ENCODE results near the gene EVC2.
"Not testable (repeated sequence)": the region's sequence is repeated elsewhere in the genome, so short reads cannot be mapped to it uniquely, and the experiment has no call there.

Gene EVC2

DNA sequence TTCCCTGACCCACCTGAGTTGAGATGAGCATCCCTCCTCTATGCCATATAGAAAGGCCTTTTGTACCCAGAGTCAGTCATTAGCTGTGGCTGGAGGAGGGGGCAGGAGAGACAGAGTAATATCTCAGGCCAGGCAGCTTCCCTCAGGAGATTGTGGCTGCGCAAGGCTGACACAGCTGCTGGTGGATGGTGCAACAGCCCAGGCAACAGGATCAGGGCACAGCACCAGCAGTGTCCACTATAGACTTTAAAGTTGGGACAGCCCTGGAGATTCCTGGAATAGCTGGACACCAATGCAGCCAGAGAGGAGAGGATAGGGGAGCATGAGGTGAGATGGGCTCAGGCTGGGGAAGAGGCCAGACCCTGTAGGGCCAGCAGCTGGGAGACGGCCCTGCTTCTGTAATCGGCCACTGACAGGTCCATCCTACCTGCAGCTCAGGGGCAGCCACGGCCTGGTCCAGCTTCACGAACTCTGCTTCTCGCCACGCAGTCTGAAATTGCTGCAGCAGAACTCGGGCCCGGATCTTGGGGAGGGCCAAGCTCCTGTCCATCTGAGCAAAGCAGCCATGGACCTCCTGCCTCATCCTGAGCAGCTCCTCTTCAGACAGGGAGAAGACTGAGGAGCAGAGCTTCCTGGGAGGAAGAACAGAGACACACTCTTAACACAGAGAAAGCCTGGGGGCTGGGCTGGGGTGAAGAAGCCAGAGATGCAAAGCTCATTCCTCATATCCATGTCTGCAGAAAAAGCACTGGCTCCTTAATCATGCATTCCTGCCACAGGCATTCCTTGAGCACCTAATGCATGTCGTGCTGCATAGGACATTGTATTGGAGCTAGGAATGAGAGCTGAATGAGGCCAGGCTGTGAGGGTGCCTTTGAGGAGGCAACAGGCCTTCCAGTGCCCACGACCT is 90.1 kb downstream of the EVC2 start:
- no peak for FAIRE-seq

DNA sequence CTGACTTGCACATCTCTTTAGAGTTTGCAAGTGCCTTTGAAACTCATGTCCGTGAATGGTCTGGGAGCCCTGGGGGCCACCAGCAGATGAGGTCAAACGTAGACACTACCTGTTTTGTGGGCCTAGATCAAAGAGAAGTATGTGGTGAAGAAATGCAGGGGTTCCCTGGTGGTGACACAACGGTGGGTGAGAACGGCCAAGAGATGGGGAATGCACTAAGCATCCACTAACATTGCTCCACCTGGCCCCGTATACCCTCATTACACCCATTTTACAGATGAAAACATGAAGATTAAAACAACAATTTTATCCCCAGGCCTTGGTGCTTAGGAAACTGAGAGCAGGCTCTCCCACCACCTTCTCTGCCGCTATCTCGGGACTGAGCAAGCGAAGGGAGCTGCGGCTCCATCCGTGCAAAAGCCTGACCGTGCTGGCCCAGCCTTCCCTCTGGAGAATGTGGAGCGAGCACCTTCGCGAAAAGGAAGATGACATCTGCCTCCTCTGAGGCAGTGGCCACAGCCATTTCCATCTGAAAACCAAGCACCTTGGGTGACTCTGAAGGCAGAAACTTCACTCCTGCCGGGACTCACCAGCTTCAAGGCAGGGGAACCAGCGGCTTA is 91.9 kb downstream of the EVC2 start:
- no peak for FAIRE-seq

DNA sequence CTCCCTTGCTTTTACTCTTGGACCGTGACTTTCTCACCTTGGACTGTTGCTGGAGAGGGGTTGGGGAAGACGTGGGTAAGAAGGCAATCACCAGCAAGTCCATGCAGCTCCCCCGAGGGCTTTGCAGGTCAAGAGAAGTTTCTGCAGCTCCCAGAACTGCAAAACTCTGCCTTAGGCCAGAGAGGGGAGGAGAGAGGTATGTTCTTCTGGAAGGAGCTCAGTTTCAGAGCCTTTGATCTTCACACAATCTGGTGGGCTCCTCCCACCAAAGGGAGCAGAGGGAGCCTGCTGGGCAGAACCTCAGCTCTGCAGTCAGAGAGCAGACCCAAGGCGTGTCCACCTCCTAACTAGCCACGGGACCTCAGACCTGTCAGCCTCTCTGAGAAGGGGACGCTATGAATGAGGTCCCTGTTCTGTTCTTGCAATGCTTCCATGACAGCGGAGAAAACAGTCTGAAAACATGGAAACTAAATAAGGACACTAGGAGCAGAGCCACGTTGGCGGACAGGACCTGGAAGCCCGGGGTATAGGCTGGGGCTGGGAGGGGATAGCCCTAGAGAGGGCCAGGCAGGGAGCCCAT is 92.8 kb downstream of the EVC2 start:
- no peak for FAIRE-seq

DNA sequence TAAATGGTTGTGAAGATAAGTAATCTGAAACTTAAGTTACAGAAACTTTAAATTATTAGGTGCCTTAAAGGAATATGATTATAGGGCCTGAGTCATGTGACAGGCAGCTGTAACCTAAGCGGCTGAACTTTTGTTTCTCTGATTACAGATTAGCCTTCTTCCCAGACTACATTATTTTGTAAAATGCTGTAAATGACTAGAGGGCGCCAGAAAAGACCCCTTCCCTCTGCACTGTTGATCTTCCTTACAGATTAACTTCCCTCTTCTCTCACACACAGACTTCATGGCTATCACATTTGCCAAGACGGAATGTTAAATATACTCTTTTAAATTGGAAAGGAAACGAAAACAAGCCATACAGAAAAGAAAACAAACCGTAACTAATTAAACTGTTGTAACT is 96.6 kb downstream of the EVC2 start:
- no peak for FAIRE-seq

DNA sequence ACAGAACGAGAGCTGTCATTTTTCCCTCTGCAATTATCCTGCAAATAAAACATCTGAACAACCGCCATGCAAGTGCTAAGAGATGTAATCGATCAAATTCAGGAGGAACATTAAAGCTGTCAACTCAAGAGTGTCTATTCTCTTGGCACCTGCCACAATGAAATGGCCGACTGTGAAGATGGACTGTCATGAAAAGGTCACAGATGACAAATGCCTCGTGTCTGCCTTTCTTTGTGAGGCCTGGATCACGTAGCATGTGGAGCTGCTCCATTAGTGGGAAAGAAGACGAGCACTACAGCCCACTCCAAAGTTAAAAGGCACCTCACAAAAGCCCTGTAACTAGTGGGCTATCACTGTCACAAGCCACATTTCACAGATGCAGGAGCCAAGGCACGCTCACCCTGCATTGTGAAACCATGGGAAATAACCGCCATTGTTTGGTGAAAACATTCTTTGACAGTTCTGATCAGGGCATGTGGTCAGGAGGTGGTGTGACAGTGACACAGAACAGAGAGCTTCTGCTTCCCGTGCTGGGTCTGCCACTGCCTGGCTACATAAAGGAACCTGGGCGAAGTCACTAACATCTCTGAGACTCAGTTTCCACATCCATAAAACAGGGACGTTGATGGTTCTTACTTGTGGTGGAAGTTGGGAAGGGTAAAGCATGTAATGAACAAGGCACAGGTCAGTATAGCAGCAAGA is 98.9 kb downstream of the EVC2 start:
- no peak for FAIRE-seq

DNA sequence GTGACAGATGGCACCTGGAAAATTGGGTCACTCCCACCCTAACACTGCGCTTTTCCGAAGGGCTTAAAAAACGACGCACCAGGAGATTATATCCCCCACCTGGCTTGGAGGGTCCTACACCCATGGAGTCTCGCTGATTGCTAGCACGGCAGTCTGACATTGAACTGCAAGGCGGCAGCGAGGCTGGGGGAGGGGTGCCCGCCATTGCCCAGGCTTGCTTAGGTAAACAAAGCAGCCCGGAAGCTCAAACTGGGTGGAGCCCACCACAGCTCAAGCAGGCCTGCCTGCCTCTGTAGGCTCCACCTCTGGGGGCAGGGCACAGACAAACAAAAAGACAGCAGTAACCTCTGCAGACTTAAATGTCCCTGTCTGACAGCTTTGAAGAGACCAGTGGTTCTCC is 114.5 kb downstream of the EVC2 start:
- FAIRE-seq: not testable (repeated sequence)

DNA sequence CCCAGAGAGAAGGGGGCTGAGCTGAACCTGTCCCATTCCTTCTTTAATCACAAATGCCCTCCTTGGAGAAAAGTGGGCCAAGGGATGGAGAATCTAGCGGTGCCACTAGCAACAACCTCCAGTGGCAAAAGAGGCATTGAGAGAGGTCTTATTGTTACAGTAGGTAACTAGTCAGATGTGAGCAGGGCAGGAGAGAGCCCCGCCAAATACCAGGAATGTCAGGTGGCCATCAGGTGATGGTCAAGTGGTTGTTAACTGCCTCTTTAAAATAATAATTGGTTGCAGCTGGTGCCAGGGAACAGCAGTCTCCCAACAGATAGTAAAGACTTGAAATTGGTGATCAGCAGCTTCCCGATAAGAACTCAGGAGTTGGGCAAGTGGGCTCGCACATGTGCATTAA is 116.1 kb downstream of the EVC2 start:
- FAIRE-seq: no peak

DNA sequence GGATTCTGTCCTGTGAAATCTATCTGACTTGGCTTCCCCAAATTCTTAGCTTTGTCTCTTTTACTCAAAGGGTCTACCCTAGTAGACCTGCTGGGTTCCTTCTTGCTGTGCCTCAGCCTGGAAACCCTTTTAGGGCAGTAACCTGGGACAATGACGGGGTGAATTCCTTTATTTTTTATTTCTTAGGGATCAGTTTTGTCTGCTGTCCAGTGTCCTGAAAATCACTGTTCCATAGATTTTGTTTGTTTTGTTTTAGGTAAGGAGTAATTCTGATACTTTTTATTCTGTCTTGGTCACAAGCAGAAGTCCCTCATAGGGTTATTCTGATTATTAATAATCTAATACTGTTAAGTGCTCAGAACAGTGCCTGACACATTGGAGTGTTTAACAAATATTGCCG is 118.9 kb downstream of the EVC2 start:
- no peak for FAIRE-seq

DNA sequence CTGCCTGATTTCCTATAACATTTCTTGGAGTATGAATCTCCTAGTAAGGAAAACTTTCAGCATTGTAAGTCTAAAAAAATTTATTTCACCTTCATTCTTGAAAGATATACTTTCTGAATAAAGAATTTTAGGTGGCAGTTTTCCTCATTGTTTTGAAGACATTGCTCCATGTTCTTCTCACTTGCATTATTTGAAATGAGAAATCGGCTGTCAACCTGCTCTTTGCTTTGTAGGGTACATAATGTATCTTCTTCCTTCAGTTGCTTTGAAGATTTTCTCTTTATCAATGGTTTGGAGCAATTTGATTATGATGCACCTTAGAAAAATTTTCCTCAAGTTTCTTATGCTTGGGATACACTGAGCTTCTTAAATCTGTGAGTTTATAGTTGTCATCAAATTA is 120.3 kb downstream of the EVC2 start:
- FAIRE-seq: no peak

DNA sequence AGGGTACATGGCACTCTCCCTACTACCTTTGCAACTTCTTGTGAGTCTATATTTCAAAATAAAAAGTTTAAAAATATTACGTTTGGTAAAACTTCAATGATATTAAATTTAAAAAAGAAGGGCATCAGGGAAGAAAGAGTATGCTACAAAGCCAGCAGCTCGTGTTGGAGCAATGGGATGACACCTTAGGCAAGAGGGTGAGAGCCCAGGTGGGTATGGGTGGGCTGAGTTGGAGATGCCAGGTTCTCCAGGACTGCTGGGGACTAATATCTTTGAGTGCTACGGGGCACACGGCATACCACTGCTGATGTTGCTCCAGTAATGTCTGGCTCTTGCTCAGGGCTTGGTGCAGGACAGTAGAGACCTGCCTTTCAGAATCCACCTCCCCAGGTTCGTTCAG is 132.4 kb downstream of the EVC2 start:
- FAIRE-seq: no peak

DNA sequence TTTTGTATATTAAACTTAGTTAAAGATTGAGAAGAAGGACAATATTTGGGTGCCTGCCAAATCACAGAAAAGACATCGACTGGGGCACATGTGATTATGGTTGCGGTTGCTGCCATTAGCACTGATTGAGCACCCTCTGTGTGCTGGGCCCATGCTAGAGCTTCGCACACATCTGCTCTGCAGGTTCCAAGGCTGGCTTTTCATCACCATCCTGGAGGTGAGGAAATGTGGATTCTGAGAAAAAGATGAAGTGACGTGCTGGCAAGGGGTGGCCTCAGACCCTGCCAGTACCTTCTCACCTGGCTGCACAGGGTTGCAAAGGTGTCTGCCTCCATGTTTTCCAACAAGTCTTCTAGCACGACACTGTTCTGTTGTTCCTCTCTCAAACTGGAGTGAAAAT is 134.0 kb downstream of the EVC2 start:
- no peak for FAIRE-seq

DNA sequence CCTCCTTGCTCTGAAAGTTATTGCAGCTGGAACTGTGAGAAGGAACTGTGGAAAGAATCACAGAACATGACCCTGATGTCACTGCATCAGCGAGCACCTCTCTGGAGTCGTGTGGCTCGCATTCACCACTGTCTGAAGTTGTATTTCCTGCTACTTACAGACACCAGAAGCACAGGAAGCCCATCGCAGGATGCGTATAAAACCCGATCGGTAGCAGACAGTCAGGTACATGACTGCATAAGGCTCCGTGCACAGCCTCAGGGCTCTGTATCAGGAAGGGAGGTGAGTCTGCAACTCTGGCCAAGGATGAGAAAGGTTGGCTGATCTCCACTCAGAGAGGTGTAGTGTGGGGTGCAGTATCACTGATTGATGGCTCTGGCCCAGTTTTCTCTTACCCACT is 134.4 kb downstream of the EVC2 start:
- FAIRE-seq: no peak

DNA sequence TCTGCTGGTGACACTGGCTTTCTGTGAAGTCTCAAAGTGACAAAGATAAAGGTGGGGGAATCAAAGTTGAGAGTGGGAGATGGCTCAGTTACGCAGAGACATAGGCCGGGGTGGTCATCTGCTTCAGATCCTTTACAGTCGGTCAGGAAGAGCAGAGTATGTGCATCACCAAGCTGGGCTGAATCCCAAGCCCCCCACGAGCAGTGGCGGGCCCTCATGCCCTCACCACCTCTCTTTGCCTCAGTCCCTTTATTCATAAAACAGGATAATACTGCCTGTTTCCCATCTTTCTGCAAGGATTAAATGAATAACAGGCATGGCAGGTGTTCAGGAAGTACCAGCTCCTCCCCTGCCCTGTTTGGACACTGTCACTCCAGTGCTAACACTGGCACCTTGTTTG is 135.6 kb downstream of the EVC2 start:
- FAIRE-seq: no peak

DNA sequence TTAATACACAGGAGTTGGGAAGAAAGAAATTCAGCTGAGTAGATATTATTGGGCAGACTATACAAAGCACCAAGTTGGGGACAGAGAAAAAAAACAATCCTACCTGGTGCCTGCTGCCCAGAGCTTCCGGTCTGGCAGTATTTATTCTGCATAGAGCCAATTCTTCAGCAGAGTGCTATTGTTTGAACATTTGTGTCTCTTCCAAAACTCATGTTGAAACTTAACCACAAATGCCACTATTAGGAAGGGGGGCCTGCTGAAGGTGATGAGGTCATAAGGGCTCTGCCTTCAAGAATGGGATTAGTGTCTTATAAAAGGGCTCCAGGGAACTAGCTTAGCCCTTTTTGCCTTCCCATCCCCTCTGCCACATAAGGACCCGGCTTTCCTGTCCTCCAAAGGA is 136.2 kb downstream of the EVC2 start:
- no peak for FAIRE-seq

DNA sequence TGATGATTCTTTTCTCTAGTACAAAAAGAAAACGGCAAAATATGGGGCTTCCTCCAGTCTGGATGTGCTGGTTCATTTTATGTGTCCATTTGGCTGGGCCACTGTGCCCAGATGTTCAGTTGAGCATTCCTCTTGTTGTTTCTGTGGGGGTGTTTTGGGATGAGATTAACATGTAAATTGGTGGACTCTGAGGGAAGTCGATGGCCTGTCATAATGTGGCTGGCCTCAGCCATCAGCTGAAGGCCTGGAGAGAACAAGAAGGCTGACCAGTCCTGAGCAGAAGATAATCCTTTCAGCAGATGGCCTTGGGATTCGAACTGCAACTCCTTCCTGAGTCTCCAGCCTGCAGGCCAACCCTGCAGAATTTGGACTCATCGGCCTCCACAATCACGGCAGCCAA is 136.7 kb downstream of the EVC2 start:
- FAIRE-seq: no peak

DNA sequence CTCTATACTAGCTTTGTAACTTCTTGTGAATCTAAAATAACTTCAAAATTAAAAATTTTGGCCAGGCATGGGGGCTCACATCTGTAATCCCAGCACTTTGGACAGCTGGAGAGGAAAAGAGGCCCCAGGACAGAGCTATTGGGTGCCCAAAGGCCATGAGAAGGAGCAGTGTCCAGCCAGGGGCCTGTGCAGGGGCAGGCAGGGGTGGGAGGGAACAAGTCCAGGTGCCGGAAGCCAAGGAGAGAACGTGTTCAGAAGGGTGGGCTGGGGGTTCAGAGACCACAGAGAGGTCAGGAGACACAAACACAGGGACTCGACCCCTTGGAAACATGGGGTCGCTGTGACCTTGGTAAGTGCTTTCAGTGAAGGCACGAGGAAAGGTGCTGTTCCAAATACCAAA is 138.9 kb downstream of the EVC2 start:
- no peak for FAIRE-seq

DNA sequence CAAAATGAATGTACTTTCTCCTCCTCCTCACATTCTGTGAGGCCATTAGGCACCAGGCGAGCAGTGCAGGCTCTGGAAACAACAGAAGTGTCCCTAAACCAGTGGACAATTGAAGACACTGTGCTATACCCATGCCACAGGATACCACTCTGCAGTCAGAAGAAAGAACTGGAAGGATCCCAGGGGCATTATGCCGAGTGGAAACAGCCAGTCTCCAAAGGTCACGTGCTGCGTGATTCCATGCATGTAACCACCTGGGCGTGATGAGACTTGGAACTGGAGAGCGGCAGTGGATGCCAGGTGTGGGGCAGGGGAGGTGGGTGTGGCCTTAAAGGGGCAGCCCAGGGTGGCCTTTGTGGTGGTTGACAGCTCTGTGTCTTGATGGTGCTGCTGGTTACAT is 139.4 kb downstream of the EVC2 start:
- FAIRE-seq: no peak

DNA sequence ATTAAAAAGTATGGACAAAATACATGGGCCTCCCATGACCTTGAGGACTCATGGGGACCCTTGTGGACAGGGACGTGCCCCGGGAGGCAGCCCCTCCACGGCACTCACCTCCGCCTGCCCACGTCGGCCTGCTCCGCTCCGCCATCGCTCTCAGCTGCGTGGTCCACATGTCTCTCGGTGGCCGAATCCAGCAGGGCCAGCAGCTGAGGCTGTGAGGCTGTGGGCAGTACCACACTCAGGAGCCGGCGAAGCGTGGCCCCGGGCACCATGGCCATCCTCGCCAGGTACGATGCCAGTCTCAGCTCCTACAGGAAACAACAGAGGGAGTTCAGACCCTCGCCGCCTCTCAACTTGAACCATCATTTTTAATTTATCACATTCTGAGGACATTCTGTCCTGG is 140.0 kb downstream of the EVC2 start:
- no peak for FAIRE-seq

DNA sequence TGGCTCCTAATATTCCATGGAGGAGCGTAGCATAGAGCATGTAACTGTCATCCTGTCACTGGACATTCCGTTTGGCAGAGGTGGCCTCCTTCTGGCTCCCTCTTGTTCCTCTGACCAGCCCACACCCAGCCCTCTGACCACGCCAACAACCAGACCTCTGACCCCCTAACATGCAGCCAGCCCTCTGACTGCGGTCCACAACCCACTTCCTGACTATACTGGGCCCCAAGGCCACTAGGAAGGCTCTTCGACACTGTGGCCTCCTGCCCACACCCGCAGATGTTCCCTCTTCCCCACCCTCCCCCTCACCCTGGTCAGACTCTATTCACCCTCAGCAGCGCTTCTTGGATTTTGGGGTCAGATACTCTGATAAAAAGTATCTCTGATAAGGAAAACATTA is 141.4 kb downstream of the EVC2 start:
- no peak for FAIRE-seq

DNA sequence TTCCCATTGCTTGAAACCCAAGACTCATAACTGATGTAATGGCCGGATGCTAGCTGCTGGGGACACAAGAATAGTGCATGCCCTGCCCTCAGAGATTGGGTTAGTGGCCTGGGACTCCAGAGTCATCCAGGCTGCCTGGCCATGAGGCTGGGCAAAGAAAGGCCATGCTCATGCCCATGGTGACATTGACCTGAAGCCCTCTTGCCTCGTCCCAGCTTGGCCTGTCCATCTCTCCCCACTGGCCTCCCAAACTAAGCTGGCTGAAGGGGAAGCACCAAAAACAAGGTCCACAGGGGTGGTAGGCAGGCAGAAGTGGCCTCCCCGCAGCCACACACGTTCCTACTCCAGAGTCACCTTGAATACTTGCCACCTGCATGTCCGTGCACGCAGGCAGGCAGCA is 141.8 kb downstream of the EVC2 start:
- no peak for FAIRE-seq

DNA sequence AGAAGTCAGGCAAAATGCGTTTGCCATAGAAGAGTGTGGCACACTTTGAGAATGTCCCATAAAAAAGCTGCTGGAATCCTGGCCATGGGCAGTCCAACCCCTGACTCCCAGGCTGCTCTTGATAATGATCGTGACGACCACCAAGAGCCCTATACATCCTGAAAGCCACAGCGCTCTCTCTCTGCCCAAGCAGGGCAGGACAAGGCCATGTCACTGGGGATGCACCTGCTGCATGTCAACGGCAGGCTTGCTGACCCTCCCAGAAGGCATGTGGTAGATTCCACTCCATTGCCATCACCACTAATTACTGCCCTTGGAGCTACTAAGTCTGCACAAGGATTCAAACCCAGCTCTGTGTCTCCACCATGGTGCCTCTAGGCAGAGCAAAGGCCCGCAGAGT is 144.5 kb downstream of the EVC2 start:
- no peak for FAIRE-seq

DNA sequence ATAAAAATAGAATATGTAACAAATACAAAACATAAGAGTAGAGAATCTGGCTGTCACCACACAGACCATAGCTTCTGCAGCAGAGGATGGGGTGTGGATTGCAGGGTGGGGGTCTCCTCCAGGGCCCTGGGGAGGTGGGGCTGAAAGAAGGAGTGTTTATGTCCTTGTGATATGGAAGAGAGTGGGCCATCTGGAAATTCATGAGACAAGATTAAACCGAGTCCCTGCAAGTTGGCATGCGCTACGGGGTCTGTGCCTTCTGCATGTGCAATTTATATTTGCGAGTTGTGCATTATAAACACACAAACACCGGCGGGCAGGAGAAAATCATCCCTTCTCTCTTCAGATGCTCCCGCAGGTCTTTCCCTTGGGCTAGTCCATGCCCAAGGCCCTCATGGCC is 145.9 kb downstream of the EVC2 start:
- no peak for FAIRE-seq

DNA sequence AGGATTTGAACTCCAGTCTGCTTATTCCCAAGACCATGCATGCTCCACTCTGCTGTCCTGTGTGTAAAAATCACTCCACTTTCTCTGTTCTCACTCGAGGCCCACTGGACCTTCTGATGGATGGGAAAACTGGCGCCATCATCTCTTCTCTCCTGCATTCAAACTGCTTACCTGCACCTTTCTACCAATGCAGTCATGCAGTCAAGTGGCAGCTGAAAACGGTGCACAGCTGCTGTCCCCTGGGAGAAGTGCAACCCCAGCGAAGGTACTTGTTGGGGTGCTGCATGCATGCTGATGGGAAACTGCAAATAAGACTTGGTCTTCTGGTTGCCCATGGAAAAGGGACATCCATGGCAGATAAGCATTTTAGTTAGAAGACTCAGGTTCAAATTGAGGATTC is 147.1 kb downstream of the EVC2 start:
- FAIRE-seq: no peak

DNA sequence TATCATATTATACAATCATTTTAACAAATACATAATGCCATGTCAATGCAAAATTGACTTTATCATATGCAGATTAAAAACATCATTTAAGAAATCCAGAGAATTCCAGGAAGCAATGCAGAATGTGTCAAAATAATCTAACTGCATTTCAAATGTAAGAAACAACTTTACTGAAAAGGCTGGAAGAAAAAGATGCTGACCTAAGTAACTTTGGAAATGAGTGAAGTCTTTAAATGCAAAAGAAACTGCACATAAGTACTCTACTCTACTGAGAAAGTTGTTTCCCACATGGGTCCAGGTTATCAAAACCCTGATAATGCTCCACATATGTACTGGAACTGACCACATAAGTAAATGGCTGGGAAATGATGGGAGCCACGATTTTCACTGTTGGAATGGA is 149.9 kb downstream of the EVC2 start:
- no peak for FAIRE-seq
